CD4-positive, alpha-beta memory T cell (primary cell): ENCODE results near the gene PCF11. TPM values are rescaled to one million over a fixed set of nuclear protein-coding genes. Genes with fewer than 3 reads are reported as not detected.
A peak's percentile ranks its signal among the peaks of the same experiment; 100 is the strongest.

Source experiments
- CTCF ChIA-PET: fragments of 350-600 bp; sonication (Branson Sonifier 250); formaldehyde crosslinking; loops from one replicate; lab custom pipeline; 2021; ENCODE audit warnings: inconsistent platforms; ENCODE audit not compliant: partially characterized antibody; lab: Charles Lee
- POLR2A ChIA-PET: fragments of 350-600 bp; sonication (Branson Sonifier 250); formaldehyde crosslinking; loops from one replicate; lab custom pipeline; 2021; ENCODE audit not compliant: partially characterized antibody; lab: Charles Lee
- DNase-seq, 5 donors: peaks; one replicate each; pipeline versions ENCODE4 v3.0.0 to v3.0.0-alpha.2; 2020 to 2022; ENCODE audit warnings: mixed read lengths in 1 of 5
- H3K27ac ChIP-seq: one replicate; pipeline ENCODE4 v1.7.0; 2013; ENCODE audit warnings: low read depth, low read length
- H3K27me3 ChIP-seq: 2 replicates; pipeline ENCODE4 v1.7.0; 2013; ENCODE audit warnings: mild to moderate bottlenecking, low read length, moderate library complexity; ENCODE audit not compliant: insufficient read depth
- H3K36me3 ChIP-seq: 2 replicates; pipeline ENCODE4 v1.7.0; 2013; ENCODE audit warnings: mild to moderate bottlenecking, low read length, moderate library complexity; ENCODE audit not compliant: insufficient read depth
- H3K4me1 ChIP-seq: 2 replicates; pipeline ENCODE4 v1.7.0; 2013; ENCODE audit warnings: mild to moderate bottlenecking, low read length, moderate library complexity; ENCODE audit not compliant: insufficient read depth
- H3K4me3 ChIP-seq, 2 donors: one replicate each; pipeline ENCODE4 v1.7.0; 2013; ENCODE audit warnings: low read length in 2 of 2, mild to moderate bottlenecking in 1 of 2
- H3K9me3 ChIP-seq, 2 donors: one replicate each; pipeline ENCODE4 v1.7.0; 2013; ENCODE audit warnings: low read length in 2 of 2, control low read depth in 1 of 2; ENCODE audit not compliant: control insufficient read depth in 1 of 2
- H3K27ac Mint-ChIP-seq, 7 donors: one replicate each; pipeline ENCODE4 v1.8.0; 2020 to 2021; ENCODE audit warnings: mixed read lengths in 7 of 7, mild to moderate bottlenecking in 6 of 7, inconsistent platforms in 3 of 7, moderate library complexity in 3 of 7
- H3K27me3 Mint-ChIP-seq, 2 donors: one replicate each; pipeline ENCODE4 v1.8.0; 2020 to 2021; ENCODE audit warnings: mixed read lengths in 2 of 2
- H3K36me3 Mint-ChIP-seq, 2 donors: one replicate each; pipeline ENCODE4 v1.8.0; 2020 to 2021; ENCODE audit warnings: mixed read lengths in 2 of 2, inconsistent platforms in 1 of 2, mild to moderate bottlenecking in 1 of 2
- H3K4me1 Mint-ChIP-seq, 4 donors: one replicate each; pipeline ENCODE4 v1.8.0; 2020 to 2021; ENCODE audit warnings: mixed read lengths in 4 of 4, mild to moderate bottlenecking in 1 of 4
- H3K4me3 Mint-ChIP-seq, 8 donors: one replicate each; pipeline ENCODE4 v1.8.0; 2020 to 2021; ENCODE audit warnings: mixed read lengths in 8 of 8, mild to moderate bottlenecking in 7 of 8, moderate library complexity in 6 of 8, inconsistent platforms in 3 of 8
- H3K9me3 Mint-ChIP-seq, 8 donors: one replicate each; pipeline ENCODE4 v1.8.0; 2020 to 2021; ENCODE audit warnings: mixed read lengths in 8 of 8, mild to moderate bottlenecking in 5 of 8, inconsistent platforms in 3 of 8, moderate library complexity in 1 of 8
- intact Hi-C: fragments of 100-400 bp; cut with micrococcal nuclease; formaldehyde crosslinking; loops from one replicate; pipeline ENCODE4 v1.15.1; 2023
- polyA plus RNA-seq, 2 donors: library from polyadenylated mRNA; unstranded; fragments of 300-500 nt; fragmentation: Illumina TruSeq; gene quantifications; one replicate each; pipeline ENCODE4 v1.2.3, GENCODE V29; 2021
- total RNA-seq, 2 experiments: library from RNA; stranded (reverse); gene quantifications; one replicate each; pipeline ENCODE4 v1.2.3, GENCODE V29; 2021

The PCF11 gene
- total and polyA plus RNA-seq, 4 experiments from 2014 or later, result 11.6 to 165 (median 101) TPM

DNA sequence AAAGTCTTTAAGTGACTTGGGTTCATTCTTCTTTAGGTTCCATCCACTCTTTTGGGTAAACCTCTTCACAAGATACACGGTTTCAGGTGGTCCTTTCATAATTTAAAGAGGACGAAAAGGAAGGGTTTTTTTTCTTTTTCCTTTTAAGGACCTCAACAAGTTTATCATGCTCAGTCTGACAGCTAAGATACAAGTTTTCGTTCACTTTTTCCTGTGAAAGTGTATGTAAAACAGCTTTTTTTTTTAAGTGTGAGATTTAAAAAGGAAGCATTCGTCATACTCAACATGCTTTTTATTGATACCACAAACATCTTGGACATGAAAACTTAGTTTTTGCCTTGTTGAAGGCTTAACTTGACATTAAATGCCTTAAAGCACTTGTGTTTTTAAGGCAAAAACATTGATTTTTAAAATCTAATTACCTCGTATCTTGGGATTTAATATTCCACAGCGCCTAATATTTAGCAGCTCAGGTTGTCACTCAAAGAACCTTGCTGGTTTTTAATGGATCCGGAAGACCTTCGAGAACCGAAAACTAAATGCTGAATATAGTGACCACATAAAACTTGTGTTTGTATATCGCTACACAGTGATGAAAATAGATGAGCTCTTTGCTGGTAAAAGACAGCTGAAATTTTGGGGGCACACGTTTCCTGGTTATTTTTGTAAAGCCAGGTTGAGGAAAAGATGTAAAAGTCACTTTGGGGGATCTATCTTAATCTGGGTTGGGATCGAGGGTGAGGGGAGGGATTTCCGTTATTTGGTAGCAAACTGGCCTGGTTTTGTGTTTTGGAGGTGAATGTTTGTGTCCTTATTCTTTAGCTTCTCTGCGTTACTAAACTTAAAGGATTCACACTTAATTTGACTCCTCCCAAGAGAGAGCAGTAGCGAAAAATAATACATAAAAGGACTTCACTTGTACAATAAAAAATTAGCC lies 2.3 kb downstream of the PCF11 start:
- peak overlapping the region; percentile 99 to 100 (median 100) for H3K4me3 Mint-ChIP-seq

DNA sequence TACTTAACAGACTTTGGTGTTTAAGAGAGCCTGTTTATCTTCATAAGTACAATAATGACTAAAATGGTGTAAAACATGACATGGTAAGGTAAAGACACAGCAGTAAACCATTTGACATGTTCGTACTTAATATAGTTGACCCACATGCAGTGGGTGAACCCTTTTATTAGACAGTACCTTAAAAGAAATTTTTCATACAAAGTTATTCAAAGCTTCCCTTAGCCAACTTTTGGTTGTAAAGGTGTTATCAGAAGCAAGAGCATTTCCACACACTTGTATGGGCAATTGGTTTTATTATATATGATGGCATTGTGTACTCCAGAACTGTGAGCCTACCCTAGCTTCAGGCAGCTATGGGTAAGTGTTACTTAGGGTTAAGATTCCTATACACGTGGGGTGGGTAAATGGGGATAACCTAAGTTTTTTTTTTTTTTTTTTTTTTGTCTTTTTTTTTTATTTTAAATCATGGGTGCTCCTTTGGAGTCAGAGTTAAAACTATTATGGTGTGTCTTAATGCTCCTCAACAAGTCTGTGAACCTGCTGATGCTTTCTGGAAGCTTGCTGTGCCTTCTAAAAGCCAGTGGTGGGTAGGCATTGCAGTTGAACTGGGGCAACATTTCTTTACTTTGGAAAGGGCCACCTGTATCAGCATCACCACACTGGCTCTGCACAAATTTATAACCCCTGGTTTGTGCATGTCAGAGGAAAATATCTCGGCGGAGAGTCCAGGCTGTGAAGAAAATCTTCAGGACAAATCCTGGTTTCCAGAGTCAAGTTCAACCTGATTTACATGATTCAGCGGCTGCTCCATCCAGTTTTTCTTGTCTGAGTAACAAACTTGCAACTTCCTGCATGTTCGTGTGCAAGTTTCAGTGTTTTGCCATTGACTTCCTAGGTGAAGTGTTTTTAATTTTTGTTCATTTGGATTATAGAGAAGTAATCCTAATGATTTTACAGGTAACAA lies 3.3 kb downstream of the PCF11 start:
- H3K27me3 Mint-ChIP-seq, result no peaks in the 10 kb centered on the region
- H3K27ac Mint-ChIP-seq, result peak overlapping the region; percentile 79 to 100 (median 99)
- peak overlapping the region; percentile 42 to 100 for H3K4me3 ChIP-seq
- POLR2A ChIA-PET, result interaction anchor here (0.6 to 7.1 kb wide), 17 partner anchors 8 to 259 kb away, joined by 3 to 188 read pairs (median 12); partner anchors contain the start of genes ANKRD42, DDIAS, PRCP and RAB30
- H3K4me1 ChIP-seq, result peaks cover 57% of the 10 kb centered on the region
- H3K9me3 ChIP-seq, result no peaks in the 10 kb centered on the region
- H3K36me3 ChIP-seq, result peaks cover 19% of the 10 kb centered on the region
- peaks cover 36 to 80% (median 53%) of the 10 kb centered on the region in 4 donors for H3K4me1 Mint-ChIP-seq
- H3K27me3 ChIP-seq, result no peaks in the 10 kb centered on the region
- H3K27ac ChIP-seq, result peak overlapping the region; percentile 98
- intact Hi-C loops, result loop anchor here (1.0 to 2.0 kb wide), 2 partner anchors 13 to 90 kb away; no protein-coding TSS in a partner anchor
- peaks cover 0 to 3% (median 0%) of the 10 kb centered on the region in 8 donors for H3K9me3 Mint-ChIP-seq
- peak overlapping the region; percentile 99 to 100 (median 100) for H3K4me3 Mint-ChIP-seq
- CTCF ChIA-PET, result interaction anchor here (0.7 to 2.9 kb wide), 4 partner anchors 14 to 293 kb away, joined by 3 to 11 read pairs (median 4); no protein-coding TSS in a partner anchor
- H3K36me3 Mint-ChIP-seq, result peaks cover 25 to 65% of the 10 kb centered on the region in 2 donors
- peak in 3 of 5 donors; percentile 15 to 24 (median 16) for DNase-seq

More for the DNA sequence above, 2.3 kb downstream of the PCF11 start:
- Mint-ChIP-seq H3K36me3 (peaks cover 20 to 59% of the 10 kb centered on the region in 2 donors), H3K27ac (peak overlapping the region; percentile 93 to 100 (median 100)), H3K27me3 (no peaks in the 10 kb centered on the region), H3K4me1 (peaks cover 33 to 73% (median 51%) of the 10 kb centered on the region in 4 donors), H3K9me3 (peaks cover 0 to 3% (median 0%) of the 10 kb centered on the region in 8 donors)
- peak in 2 of 5 donors; percentile 10 to 19 for DNase-seq
- no peaks in the 10 kb centered on the region for H3K9me3 ChIP-seq
- peak overlapping the region; percentile 85 to 100 for H3K4me3 ChIP-seq
- intact Hi-C loops, result loop anchor here (1.0 to 2.0 kb wide), 2 partner anchors 14 to 91 kb away; no protein-coding TSS in a partner anchor
- CTCF ChIA-PET, result interaction anchor here (0.9 to 2.9 kb wide), 4 partner anchors 15 to 292 kb away, joined by 3 to 11 read pairs (median 4); no protein-coding TSS in a partner anchor
- POLR2A ChIA-PET, result interaction anchor here (0.6 to 7.1 kb wide), 18 partner anchors 9 to 258 kb away, joined by 3 to 188 read pairs (median 20); partner anchors contain the start of genes ANKRD42, DDIAS, PRCP and RAB30
- H3K36me3 ChIP-seq, result peaks cover 12% of the 10 kb centered on the region
- H3K27ac ChIP-seq, result peak overlapping the region; percentile 98
- H3K4me1 ChIP-seq, result peaks cover 50% of the 10 kb centered on the region
- H3K27me3 ChIP-seq, result no peaks in the 10 kb centered on the region

DNA sequence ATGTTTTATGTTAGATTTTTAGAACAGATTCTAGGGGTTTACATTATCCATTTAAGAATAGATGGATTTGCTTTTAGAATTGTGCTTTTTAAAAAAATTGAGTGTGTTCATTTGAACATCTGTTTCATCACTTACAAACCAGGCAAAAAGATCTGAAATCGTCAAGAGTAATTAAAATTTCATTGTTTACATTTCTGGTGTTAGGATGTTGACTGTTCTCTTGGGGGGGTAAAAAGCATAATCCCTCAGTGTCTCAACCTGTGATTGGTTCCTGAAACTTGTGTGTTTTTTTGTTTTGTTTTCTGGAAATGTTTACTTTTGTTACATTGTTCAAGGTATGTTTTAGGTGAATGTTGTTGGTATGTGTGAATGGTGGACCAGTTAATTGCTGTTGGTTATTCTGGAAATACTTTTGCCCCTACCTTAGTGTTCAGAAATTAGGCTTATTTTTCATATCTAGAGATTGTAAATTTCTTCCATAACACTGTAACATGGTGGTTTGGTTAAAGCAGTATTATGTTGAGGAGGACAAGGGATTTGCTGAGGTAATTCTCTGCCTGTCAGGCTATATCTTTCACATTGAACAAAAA lies 4.8 kb downstream of the PCF11 start:
- peaks cover 36 to 71% of the 10 kb centered on the region in 2 donors for H3K36me3 Mint-ChIP-seq
- no peaks in the 10 kb centered on the region for H3K27me3 Mint-ChIP-seq
- no peaks in the 10 kb centered on the region for H3K9me3 ChIP-seq
- no peak for DNase-seq
- H3K36me3 ChIP-seq, result peaks cover 26% of the 10 kb centered on the region
- ChIA-PET CTCF (interaction anchor here (2.9 kb wide), 1 partner anchor 88 kb away, joined by 11 read pairs; no protein-coding TSS in a partner anchor), POLR2A (interaction anchor here (1.0 to 7.1 kb wide), 8 partner anchors 10 to 261 kb away, joined by 3 to 188 read pairs (median 14); partner anchors contain the start of genes ANKRD42, DDIAS, PRCP and RAB30)
- intact Hi-C loops, result no loop called here
- peak overlapping the region; percentile 98 for H3K27ac ChIP-seq
- peak overlapping the region in 1 of 2 donors; percentile 30 for H3K4me3 ChIP-seq
- peaks cover 45 to 81% (median 57%) of the 10 kb centered on the region in 4 donors for H3K4me1 Mint-ChIP-seq
- H3K4me3 Mint-ChIP-seq, result peak overlapping the region; percentile 56 to 100 (median 76)
- peaks cover 0 to 3% (median 0%) of the 10 kb centered on the region in 8 donors for H3K9me3 Mint-ChIP-seq
- no peaks in the 10 kb centered on the region for H3K27me3 ChIP-seq
- H3K27ac Mint-ChIP-seq, result peak overlapping the region; percentile 38 to 99 (median 67)
- peaks cover 59% of the 10 kb centered on the region for H3K4me1 ChIP-seq

DNA sequence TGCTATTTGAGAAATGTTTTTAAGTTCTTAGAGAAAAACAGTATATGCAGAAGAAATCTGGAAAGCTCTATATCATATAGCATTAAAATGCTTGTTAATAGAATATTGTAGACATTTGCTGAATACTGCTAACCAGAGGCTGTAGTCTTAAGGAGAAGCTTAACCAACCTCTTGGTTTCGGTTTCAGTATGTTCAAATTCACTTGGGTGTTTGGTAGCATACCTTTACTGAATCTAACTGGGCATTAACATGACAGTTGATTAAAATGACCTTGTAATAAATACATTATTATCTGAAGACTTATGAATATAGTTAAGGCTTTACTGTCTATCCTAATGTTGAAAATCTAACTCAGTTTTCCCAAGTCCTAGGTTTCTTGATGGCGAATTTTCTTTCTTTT lies 5.4 kb downstream of the PCF11 start:
- H3K4me1 Mint-ChIP-seq, result peaks cover 46 to 77% (median 61%) of the 10 kb centered on the region in 4 donors
- H3K4me3 Mint-ChIP-seq, result peak overlapping the region; percentile 66 to 100 (median 76)
- peaks cover 64% of the 10 kb centered on the region for H3K4me1 ChIP-seq
- H3K9me3 Mint-ChIP-seq, result no peaks in the 10 kb centered on the region
- ChIA-PET CTCF (no interaction called here), POLR2A (interaction anchor here (0.6 to 1.5 kb wide), 4 partner anchors 9 to 261 kb away, joined by 3 to 6 read pairs (median 4); partner anchors contain the start of gene DDIAS)
- H3K27ac Mint-ChIP-seq, result peak overlapping the region; percentile 48 to 99 (median 67)
- DNase-seq, result peak in 4 of 5 donors; percentile 36 to 43 (median 37)
- intact Hi-C loops, result no loop called here
- peak overlapping the region in 1 of 2 donors; percentile 30 for H3K4me3 ChIP-seq
- H3K27ac ChIP-seq, result peak overlapping the region; percentile 98
- peaks cover 41 to 72% of the 10 kb centered on the region in 2 donors for H3K36me3 Mint-ChIP-seq
- H3K27me3 ChIP-seq, result no peaks in the 10 kb centered on the region
- no peaks in the 10 kb centered on the region for H3K9me3 ChIP-seq
- H3K36me3 ChIP-seq, result peaks cover 27% of the 10 kb centered on the region
- H3K27me3 Mint-ChIP-seq, result no peaks in the 10 kb centered on the region

DNA sequence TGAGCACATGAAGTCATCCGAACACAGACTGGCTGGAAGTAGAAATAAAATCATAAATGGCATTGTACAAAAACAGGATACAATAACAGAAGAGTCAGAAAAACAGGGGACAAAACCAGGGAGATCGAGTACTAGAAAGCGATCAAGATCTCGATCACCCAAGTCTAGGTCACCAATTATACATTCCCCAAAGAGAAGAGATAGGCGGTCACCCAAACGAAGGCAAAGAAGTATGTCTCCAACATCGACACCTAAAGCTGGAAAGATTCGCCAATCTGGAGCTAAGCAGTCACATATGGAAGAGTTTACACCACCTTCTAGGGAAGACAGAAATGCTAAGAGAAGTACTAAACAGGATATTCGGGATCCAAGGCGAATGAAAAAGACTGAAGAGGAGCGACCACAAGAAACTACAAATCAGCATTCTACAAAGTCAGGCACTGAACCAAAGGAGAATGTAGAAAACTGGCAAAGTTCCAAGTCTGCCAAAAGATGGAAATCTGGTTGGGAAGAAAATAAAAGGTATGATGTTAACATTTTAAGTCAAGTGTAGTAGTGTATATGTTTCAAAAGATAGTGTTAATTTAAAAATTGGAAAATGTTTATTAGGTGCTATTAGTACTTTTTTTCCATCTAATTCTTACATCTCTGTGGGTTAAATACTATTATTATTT lies 9.4 kb downstream of the PCF11 start:
- H3K9me3 ChIP-seq, result no peaks in the 10 kb centered on the region
- H3K36me3 ChIP-seq, result peaks cover 52% of the 10 kb centered on the region
- intact Hi-C loops, result no loop called here
- H3K27me3 ChIP-seq, result no peaks in the 10 kb centered on the region
- no peak overlapping the region for H3K27ac ChIP-seq
- Mint-ChIP-seq H3K4me1 (peaks cover 57 to 92% (median 80%) of the 10 kb centered on the region in 4 donors), H3K9me3 (peaks cover 0 to 3% (median 0%) of the 10 kb centered on the region in 8 donors), H3K27ac (peak overlapping the region in 6 of 7 donors; percentile 5 to 81 (median 44)), H3K36me3 (peaks cover 66 to 76% of the 10 kb centered on the region in 2 donors), H3K27me3 (no peaks in the 10 kb centered on the region), H3K4me3 (peak overlapping the region in 4 of 8 donors; percentile 30 to 43 (median 38))
- ChIA-PET CTCF (no interaction called here), POLR2A (interaction anchor here (1.0 to 4.1 kb wide), 3 partner anchors 6 to 10 kb away, joined by 5 to 23 read pairs (median 16); partner anchors contain the start of gene PCF11)
- no peak for DNase-seq
- H3K4me3 ChIP-seq, result no peak overlapping the region
- H3K4me1 ChIP-seq, result peaks cover 87% of the 10 kb centered on the region
